Measurements from ENCODE around the gene ACTR6.
"Not testable (repeated sequence)": the region's sequence is repeated elsewhere in the genome, so short reads cannot be mapped to it uniquely, and the experiment has no call there.

Gene ACTR6

GRCh38 chr12:100184549-100185145 is 16.0 kb upstream of the ACTR6 start:
- DNase-seq (ENCODE audit: low read depth in 2 of 2) = no peak

GRCh38 chr12:100185361-100185894 is 15.2 kb upstream of the ACTR6 start:
- no peak for DNase-seq (ENCODE audit: low read depth in 2 of 2)

DNA sequence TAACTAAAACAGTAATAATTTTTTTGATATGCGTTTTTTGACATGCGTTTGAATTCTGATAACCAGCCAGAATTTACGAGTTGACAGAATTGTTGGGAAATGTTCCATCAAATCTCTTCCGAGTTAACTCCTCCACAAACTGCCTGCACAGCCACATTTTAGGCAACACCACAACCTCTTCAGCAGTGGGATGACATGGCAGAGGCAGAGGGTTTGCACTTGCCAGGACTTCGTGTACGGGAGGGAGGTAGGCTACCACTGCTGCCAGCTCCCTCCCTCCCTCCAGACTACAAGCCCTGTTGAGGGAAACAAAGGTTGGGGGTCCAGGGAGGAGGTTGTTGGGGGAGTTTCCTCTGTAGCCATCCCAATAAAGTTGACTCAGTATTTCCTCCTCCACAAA is 14.5 kb upstream of the ACTR6 start:
- no peak for DNase-seq (ENCODE audit: low read depth in 2 of 2)

DNA sequence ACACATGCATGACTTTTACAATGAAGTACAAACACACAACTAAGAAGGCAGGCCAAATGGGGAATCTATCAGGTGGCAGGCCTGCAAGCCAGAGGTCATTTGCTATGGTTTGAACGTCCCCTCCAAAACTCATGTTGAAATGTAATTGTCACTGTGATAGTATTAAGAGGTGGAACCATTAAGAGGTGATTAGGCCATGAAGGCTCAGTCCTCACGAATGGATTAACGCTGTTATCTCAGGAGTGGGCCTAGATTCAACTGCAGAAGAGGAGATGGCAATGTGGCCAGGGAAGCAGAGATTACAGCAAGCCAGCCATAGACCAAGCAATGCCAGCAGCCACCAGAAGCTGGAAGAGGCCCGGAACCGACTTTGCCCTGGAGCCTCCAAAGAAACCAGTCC is 13.5 kb upstream of the ACTR6 start:
- DNase-seq (ENCODE audit: low read depth in 2 of 2) = no peak

GRCh38 chr12:100187857-100188519 is 12.6 kb upstream of the ACTR6 start:
- DNase-seq (ENCODE audit: low read depth in 2 of 2) = no peak

DNA sequence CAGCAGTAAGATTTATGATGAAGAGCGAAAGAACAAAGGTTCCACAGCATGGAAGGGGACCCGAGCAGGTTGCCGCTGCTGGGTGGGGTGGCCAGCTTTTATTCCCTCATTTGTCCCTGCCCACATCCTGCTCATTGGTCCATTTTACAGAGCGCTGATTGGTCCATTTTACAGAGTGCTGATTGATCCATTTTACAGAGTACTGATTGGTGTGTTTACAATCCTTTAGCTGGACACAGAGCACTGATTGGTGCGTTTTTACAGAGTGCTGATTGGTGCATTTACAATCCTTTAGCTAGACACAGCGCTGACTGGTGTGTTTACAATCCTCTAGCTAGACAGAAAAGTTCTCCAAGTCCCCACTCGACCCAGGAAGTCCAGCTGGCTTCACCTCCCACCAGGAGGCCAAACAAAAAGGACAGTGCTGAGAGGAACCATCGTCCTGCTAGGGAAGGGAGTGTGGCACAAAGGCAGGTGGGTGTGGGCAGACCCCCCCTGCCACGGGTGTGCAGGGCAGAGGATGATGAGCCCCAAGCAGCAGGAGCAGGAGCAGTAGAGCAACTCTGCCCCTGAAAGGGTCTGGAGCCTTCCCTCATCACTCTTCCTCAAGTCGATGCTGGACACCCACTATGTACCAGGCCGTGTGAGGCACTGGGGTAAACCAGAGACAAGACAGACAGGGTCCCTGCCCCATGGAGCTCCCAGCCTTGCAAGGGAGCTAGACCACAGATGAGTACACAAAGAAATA is 11.6 kb upstream of the ACTR6 start:
- not testable (repeated sequence) for DNase-seq (ENCODE audit: low read depth in 2 of 2)

- no peak for DNase-seq (ENCODE audit: low read depth in 2 of 2)
Observed at GRCh38 chr12:100189636-100190394, 10.8 kb upstream of the ACTR6 start.

- no peak for DNase-seq (ENCODE audit: low read depth in 2 of 2)
Observed at GRCh38 chr12:100193085-100193484, 7.5 kb upstream of the ACTR6 start.

DNA sequence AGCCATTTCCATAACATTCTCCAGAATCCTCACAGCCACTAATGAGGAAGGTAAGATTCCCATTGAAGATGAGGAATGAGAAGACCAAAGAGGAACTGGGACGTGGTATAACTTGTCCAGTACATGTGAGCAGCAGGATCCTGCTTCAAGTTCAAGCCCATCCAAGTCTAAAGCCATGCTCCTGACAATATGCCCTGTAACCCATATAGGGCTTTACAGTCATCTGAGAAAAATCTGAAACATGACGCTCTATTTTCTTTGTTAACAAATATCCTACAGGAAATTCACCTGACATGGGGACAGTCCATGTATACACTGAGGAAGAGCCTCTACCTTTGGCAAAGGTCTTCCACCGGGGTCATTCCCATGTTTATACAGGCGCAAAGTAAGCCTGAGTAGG is 3.1 kb upstream of the ACTR6 start:
- DNase-seq (ENCODE audit: low read depth in 2 of 2) = no peak

DNA sequence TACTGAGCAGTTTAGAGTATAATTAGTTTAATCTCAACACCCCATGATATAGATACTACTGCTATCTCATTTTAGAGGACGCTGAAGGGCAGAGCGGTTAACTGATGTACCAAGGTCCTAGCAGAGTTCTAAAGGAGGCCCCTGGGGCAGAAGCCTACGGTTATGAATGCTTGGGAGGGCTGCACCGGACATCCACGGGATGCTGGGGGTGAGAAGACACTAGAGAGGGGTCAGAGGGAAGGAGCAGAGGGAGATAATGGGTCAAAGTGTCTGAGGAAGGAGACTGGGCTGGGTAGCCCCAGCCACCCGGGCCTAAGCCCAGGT is 1.6 kb upstream of the ACTR6 start:
- no peak for DNase-seq (ENCODE audit: low read depth in 2 of 2)

DNA sequence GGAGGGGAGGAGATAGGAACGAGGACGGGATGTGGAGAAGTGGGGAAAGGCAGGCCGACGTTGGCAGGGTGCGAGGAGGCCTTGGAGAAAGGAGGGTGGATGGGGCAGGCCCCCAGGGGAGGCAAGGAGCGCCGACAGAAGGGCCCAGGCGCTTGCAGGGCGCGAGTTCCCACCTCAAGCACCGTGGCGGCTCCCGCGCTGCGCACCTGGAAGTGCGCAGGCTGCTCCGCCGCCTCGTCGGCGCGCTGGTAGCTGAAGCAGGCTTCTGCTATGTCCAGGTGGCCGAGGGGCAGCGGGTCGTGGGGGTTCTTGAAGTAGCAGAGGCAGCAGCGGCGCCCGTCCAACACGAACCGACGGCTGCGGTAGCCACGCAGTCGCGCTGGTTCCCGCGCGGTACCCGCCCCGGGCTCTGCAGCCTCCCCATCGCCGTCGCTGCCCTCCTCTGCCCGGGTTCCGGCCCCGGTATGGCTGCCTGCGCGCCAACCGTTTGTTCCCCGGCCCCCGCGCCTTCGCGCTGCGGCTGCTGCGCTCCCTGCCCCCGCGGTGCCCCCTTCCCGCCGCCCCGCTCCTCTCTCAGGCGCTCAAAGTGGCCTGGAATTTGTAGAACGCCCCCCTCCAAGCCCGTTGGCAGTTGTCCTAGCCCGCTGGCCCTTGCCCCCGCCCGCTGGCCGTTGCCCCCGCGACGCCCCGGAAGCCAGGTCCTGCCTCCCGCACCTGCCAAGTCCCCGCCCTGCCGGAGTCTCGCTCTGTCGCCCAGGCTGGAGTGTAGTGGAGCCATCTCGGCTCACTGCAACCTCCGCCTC is 1.1 kb upstream of the ACTR6 start:
- peak; percentile 40 to 67 for DNase-seq (ENCODE audit: low read depth in 2 of 2)

- DNase-seq (ENCODE audit: low read depth in 2 of 2) = no peak
Observed at GRCh38 chr12:100201604-100202423, 1.2 kb downstream of the ACTR6 start.

DNA sequence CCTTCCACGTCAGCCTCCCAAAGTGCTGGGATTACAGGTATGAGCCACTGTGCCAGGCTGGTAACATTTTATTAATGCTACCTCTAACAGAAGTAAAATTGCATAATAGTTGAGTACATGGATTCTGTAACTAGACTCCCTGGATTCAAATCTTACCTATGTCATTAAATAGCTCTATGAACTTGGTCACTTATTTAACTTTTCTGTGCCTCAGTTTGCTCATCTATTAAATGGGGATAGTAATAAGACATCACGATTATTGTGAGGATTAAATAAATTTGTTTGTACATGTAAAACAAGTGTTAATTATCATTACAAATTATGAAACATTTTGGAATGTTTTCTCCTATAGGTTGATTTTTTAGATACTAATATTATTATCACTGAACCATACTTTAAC is 6.7 kb downstream of the ACTR6 start:
- no peak for DNase-seq (ENCODE audit: low read depth in 2 of 2)

- DNase-seq (ENCODE audit: low read depth in 2 of 2) = no peak
Observed at GRCh38 chr12:100208834-100209233, 8.2 kb downstream of the ACTR6 start.

- DNase-seq (ENCODE audit: low read depth in 2 of 2) = no peak
Observed at GRCh38 chr12:100211698-100212097, 11.1 kb downstream of the ACTR6 start.

GRCh38 chr12:100213016-100213891 is 12.6 kb downstream of the ACTR6 start:
- DNase-seq (ENCODE audit: low read depth in 2 of 2) = no peak

GRCh38 chr12:100214518-100214917 is 13.9 kb downstream of the ACTR6 start:
- DNase-seq (ENCODE audit: low read depth in 2 of 2) = no peak

DNA sequence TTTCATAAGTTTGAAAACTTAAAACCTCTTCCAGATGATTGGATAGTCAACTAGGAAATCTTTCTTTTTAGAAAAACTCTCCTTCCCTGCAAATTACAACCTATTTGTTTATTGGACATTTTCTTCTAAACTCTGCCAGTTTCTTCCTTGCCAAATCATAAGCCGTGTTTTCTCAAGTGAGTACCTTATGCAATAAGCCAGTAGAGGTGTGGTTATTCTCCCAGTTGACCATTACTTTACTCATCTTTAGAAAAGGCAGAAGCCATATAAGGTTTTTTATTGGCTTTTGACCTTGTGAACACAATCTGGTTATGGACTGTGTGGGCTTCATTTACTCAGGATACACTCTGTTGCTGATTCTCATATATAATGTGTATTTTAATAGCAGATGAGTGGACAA is 14.6 kb downstream of the ACTR6 start:
- no peak for DNase-seq (ENCODE audit: low read depth in 2 of 2)

DNA sequence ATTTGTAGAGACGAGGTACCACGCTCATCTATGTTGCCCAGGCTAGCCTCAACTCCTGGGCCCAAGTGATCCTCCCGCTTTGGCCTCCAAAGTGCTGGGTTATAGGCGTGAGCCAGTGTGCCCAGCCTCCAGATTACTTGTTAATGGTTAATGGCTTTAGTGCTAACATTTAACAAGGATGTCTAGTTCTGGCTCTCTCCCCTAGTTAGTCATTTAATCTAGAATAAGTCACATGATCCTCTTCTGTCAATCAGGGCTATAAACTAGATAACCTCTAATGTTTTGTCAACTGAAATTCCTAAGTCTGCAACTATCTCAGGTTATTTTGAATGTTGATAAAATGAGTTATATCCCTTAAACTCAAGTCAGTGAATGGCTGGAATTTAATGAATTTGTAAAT is 15.7 kb downstream of the ACTR6 start:
- no peak for DNase-seq (ENCODE audit: low read depth in 2 of 2)

All from stimulated activated CD8-positive, alpha-beta memory T cell treated with anti-CD3 and anti-CD28 coated beads, Interleukin-2, amount 100 ng/mL, for 1 hour (primary cell).